NB4 (cell line): ENCODE measurements around the gene SORT1.

Experiments
- CTCF ChIP-seq: IDR thresholded peaks from one replicate; pipeline ENCODE4 v1.5.1; 2012; ENCODE audit warnings: low read depth, low read length
- TF ChIP-seq, protein P1 (sequence below): IDR thresholded peaks from 2 replicates; pipeline ENCODE4 v1.6.1; 2011; ENCODE audit warnings: low read depth, low read length

- TF ChIP-seq CTCF, result no peak
- TF ChIP-seq, protein P1, sequence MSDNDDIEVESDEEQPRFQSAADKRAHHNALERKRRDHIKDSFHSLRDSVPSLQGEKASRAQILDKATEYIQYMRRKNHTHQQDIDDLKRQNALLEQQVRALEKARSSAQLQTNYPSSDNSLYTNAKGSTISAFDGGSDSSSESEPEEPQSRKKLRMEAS, result no peak
Observed at GRCh38 chr1:109357616-109358015, 40.1 kb downstream of the SORT1 start.
